ENCODE results near the gene ZSWIM6.
"Not testable (repeated sequence)": the region's sequence is repeated elsewhere in the genome, so short reads cannot be mapped to it uniquely, and the experiment has no call there.

ZSWIM6 gene

DNA sequence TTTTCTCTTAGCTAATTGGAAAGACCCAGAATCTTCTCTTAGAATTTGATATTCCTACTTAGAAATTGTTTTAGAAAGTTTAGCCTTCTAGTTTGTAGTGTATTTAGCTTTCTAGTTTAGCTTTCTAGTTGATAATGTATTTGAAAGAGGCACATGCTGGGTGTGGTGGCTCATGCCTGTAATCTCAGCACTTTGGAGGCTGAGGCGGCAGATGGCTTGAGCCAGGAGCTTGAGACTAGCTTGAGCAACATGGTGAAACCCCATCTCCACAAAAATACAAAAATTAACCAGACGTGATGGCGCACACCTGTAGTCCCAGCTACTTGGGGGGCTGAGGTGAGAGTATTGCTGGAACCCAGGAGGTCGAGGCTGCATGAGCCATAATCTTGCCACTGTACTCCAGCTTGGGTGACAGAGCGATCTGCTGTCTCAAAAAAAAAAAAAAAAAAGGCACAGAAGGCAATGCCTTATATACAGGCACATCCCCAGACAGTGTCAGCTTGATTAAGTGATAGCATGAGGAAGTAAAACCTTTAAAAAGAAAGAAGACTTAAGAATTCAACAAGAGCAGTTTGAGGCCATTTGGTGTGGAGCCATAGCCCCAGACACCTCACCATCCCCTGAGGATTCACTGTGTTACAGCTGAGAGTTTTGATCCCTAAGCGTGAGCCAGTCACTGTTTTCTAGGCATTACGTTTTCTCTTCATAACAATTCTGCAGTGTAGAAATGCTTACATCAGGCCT, 34.6 kb downstream of the ZSWIM6 start:
- DNase-seq = no peak

DNA sequence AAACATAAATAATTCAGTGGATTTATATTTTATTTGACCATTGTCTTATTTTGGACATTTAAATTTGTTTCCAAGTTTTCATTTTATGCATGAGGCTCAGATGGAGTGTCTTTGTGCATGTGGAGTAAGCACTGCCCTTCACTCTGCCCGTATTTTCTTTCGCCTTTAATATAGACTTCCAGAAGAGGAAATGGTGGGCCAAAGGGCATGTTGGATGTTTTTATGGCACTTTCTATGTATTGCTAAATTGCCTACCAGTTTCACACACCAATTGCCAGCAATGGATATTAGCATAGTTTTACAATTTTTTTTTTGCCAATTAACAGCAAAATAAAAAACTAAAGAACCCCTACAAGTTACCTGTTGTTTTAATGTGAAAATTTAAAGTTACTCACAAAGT, 38.4 kb downstream of the ZSWIM6 start:
- no peak for DNase-seq

DNA sequence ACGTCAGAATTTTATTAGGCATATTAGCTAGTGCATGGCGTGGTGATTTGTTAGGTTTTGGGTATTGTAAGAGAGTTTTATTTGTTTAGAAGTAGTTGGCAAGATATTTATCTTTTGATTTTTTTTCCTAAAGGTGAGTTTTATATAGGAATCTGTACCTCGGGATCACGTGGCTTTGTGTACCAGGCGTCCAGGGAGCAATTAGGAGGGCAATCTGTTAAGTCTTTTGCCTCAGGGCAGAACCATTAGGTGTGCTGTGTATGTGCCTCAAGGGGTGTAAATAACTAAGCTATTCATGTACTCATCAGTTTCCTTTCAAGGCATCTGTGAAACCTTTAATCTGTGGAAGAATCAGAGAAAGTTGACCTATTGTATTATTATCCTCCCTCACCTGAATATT, 39.4 kb downstream of the ZSWIM6 start:
- DNase-seq = no peak

DNA sequence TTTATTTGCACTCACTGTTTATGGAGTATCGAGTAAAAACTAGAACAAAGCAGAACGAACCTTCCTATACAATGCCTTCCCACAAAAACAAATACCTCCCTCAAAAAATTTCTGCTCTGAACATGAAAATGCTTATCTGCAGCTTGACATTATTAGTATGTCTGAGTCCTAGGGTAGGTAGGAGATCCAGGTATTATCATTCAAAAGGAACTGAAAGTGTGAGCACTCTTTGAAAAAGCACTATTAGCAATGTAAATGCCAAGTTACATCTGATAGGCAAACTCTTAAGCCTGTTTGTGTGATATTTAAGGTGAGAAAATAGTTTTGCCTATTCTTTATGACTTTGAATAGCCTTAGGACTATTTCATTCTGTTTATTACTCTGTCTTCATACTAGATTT, 47.6 kb downstream of the ZSWIM6 start:
- DNase-seq = no peak

- no peak for DNase-seq
Measured at GRCh38 chr5:61381968-61382367, 49.9 kb downstream of the ZSWIM6 start.

- DNase-seq = no peak
Measured at GRCh38 chr5:61385627-61386026, 53.6 kb downstream of the ZSWIM6 start.

- DNase-seq = no peak
Measured at GRCh38 chr5:61386045-61386800, 54.2 kb downstream of the ZSWIM6 start.

DNA sequence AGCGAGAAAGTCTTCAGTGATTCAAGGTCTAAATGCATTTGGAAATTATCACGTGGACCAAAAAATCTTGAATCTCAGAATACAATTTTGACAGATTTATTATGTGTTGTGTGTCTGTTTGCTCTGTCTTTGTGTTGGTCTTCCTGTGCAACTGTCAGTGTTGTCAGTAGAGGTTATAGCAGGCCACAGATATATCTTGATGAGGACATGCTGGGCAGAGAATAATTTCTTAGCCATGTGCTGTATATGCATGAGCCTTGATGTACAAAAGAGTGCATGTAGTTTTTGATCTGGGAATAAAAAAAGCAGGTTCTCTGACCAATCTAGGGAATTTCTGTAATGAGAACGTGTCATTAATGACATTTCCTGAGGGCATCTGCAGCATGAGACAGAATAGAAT, 57.6 kb downstream of the ZSWIM6 start:
- DNase-seq = no peak

GRCh38 chr5:61394078-61394704, 62.1 kb downstream of the ZSWIM6 start:
- DNase-seq = no peak

DNA sequence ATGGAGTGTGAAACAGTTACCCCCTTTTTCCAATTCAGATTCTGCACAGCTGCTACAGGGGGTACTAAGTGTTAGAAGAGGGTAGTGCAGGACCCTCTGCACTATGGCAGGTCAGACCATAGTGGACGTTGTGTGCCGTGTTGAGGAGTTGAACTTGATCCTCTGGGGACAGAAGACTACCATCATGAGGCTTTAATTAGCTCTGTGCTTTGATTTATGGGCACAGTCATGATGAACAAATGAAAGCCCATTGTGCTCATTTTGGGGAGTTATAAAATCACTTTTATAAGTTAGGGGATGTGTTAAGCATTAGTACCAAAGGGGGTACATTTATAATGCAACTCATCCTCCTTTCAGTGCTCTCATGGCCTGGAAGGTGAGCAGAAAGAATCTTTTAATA, 62.7 kb downstream of the ZSWIM6 start:
- no peak for DNase-seq

DNA sequence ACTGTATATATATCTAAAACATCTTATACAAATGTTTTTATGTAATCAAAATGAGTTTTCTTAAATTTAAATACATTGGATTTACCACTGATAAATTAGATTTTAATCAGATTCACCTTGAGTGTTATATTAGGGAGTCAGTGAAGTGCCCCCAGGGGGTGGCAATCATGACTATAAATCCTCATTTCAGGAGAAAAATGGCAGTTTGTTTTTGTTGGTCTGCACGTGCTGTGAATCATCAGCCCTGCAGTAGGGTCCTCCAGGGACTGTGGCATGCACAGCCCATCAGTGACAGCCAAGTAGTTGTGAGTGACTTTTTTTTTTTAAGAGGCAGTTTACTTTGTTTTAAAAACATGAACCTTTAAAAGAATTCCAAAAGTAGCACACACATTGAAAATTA, 65.2 kb downstream of the ZSWIM6 start:
- no peak for DNase-seq

DNA sequence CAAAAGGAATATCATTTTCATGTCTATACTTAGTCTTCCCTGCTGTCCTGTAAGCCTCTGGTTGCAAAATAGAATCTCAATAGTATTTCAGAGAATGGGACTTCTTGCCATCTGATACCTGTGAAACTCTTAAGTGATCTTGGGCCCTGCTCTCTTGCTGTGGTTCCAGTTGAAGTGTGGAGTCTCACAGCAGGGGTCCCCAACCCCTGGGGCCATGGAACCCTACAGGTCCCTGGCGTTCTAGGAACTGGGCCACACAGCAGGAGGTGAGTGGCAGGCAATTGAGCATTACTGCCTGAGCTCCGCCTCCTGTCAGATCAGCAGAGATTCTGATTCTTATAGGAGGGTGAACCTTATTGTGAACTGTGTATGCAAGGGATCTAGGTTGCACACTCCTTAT, 65.9 kb downstream of the ZSWIM6 start:
- no peak for DNase-seq

- no peak for DNase-seq
Measured at GRCh38 chr5:61398440-61398839, 66.4 kb downstream of the ZSWIM6 start.

DNA sequence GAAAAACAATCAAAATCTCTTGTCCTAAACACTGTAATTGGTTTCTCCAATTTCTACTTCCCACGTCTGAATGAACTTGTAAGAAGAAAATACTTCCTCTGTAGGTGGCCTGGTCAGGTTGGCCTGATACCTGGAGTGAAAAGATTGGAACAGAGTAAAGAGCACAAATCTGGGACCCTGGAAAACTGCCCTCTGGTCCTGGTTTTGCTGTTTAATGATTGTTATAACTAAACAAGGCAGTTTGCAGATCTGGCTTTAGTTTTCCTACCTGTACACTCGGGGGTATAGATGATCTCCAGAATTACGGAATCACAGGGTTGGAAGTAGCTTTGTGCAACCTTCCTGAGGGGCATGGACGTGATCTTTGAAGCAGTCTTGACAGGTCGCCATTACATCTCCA, 67.6 kb downstream of the ZSWIM6 start:
- DNase-seq = no peak

- no peak for DNase-seq
Measured at GRCh38 chr5:61401726-61402125, 69.7 kb downstream of the ZSWIM6 start.

DNA sequence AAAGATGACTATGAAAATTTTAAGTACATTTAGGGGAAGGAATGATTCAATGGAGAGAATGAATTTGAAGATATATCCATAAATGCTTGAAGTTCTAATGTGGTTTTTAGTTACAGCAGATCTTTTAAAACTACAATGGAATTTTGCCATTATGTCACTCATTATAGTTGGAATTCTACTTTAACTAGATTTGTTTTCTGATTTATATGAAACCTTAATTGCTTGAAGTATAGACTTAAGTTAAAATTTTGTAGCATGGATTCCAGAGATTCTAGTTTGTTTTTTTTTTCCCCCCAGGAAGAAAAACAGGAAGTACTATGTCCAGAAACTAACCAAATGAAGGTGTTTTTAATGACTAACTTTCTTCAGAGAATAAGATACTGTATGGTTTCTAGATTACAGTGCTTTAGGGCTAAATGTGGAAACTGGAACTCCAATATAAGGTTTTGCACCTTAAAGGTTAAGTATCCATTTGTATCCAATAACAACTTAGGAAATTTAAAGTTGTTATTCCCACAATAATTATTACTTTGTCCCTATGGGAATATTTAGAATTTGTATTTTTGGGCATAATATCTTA, 70.3 kb downstream of the ZSWIM6 start:
- no peak for DNase-seq

DNA sequence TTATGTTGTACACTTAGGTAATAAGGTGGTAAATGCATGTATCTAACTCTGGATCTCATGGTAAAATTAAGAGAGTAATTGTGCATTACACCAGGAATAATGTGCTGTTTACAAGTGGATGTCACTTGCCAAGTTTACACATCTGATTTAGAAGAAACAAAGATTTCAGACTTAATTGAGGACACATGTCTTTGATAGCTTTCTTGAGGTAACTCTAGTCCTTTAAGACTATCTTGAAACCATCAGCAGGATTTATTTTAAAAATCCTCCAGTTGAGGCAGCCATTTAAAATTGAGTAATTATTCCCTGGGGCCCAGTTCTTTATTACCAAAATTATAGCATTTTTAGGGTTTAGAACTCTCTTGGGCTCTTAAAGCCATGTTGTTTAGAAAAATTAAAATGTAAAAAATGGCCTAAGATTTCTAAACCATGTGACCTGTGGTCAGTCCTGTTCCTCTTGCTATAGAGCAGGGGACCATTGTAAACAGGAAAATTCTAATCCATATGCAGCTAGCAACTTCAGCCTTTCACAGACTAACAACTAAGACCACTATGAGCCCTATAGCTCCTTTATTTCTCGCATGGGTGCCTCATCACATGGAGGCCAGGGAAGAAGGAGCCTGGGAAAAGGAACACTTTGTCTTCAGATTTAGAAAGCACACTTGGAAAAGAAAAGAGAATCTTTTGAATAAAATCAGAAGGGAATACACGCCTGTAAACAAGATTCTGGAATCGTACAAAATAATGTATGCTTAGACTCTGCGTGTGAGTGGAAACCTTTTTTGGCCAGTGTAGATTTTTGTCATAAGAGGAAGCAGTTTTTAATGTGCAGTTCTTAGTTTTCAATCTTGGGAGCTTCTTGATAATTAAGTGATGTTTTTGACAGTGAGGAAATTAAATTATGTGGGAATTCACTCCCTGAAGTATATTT, 71.2 kb downstream of the ZSWIM6 start:
- DNase-seq = no peak

- no peak for DNase-seq
Measured at GRCh38 chr5:61405511-61406295, 73.6 kb downstream of the ZSWIM6 start.

GRCh38 chr5:61406497-61406896, 74.4 kb downstream of the ZSWIM6 start:
- DNase-seq = not testable (repeated sequence)

DNA sequence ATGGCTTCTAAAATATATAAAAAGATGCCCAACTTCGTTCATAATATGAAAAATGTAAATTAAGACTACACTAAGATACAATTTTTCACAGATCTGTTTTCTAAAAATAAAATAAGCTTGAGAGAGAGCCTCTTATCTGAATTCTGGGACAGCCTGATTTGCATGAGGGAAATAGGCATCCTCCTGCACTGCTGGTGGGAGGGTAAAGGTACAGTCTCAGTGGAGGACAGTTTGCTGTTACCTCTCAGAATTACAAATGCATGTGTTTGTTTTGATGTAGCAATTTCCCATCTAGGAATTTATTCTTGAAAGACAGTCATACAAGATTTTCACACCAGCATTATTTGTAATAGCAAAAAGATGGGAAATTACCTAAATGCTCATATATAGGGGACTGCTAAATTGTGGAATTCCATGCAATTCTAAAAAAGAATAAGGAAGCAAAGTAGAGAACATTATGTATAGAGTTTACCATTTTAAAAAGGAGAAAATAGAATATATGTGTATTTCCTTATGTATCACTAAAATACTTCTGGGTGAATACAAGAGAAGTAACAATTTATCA, 75.7 kb downstream of the ZSWIM6 start:
- DNase-seq = no peak

DNA sequence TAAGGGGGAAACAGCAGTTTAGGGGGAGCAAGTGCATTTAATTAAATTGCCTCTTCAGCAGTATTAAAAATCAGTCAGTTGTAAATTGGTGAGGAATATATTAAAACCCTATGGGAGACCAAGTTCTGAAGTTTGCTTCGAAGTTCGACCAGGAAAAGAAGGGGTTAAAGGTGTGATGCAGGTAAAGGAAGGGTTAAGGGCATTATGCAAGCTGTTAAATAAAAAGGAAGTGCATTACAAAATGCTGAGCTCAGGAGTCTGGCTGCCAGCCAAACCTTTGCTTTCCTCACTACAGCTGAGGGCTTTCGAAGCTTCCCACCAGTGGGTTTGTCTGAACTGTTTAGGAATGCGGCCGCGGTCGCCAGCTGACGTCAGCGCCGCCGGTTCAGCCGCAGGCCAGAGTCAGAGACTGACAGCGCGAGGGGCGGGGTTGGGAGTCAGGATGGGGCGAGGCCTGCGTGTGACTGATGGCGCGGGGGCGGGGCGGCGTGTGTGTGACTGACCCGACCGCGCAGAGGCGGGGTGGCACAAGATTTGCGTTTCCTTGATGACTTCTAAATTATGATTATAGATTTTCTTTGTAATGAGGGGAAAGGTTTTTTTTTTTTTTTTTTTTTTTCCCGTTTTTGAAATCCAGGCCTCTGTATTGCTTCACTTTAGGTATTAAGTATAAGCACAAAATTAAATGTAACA, 76.6 kb downstream of the ZSWIM6 start:
- DNase-seq = peak; percentile 96 to 98

Measured in NCI-H187 (cell line).